NCI-H1105 (cell line): ENCODE measurements around the gene IGSF8.

Experiments
- DNase-seq: peaks from one replicate; lab custom pipeline; 2025; lab: John Stamatoyannopoulos, UW

Gene IGSF8

GRCh38 chr1:160103658-160104408, 5.4 kb upstream of the IGSF8 start:
- no peak for DNase-seq

GRCh38 chr1:160101717-160102522, 3.5 kb upstream of the IGSF8 start:
- DNase-seq: no peak

GRCh38 chr1:160101037-160101716, 2.8 kb upstream of the IGSF8 start:
- peak; percentile 78 for DNase-seq

- DNase-seq: no peak
Measured at GRCh38 chr1:160099716-160100375, 1.4 kb upstream of the IGSF8 start.

- peak; percentile 98 for DNase-seq
Measured at GRCh38 chr1:160098852-160099561, 588 bp upstream of the IGSF8 start.

GRCh38 chr1:160097151-160097910, 1.1 kb downstream of the IGSF8 start:
- no peak for DNase-seq

GRCh38 chr1:160096274-160097116, 1.9 kb downstream of the IGSF8 start:
- DNase-seq: no peak

- no peak for DNase-seq
Measured at GRCh38 chr1:160095382-160096105, 2.9 kb downstream of the IGSF8 start.

- DNase-seq: no peak
Measured at GRCh38 chr1:160094806-160095205, 3.6 kb downstream of the IGSF8 start.

GRCh38 chr1:160094291-160094625, 4.2 kb downstream of the IGSF8 start:
- DNase-seq: no peak

- DNase-seq: no peak
Measured at GRCh38 chr1:160093624-160094290, 4.7 kb downstream of the IGSF8 start.

- DNase-seq: no peak
Measured at GRCh38 chr1:160093069-160093395, 5.4 kb downstream of the IGSF8 start.

- no peak for DNase-seq
Measured at GRCh38 chr1:160092366-160093068, 5.9 kb downstream of the IGSF8 start.

- no peak for DNase-seq
Measured at GRCh38 chr1:160091666-160092223, 6.7 kb downstream of the IGSF8 start.

- no peak for DNase-seq
Measured at GRCh38 chr1:160090760-160091159, 7.7 kb downstream of the IGSF8 start.

- DNase-seq: no peak
Measured at GRCh38 chr1:160089883-160090282, 8.5 kb downstream of the IGSF8 start.

- DNase-seq: no peak
Measured at GRCh38 chr1:160087118-160087662, 11.2 kb downstream of the IGSF8 start.

- DNase-seq: no peak
Measured at GRCh38 chr1:160086456-160086892, 11.9 kb downstream of the IGSF8 start.
